Keratinocyte (primary cell): ENCODE data around the gene CSH1.

Experiments used
- CTCF ChIP-seq, 3 experiments: IDR thresholded peaks in 1 of 3; conservative IDR thresholded peaks in 1 of 3; optimal IDR thresholded peaks in 1 of 3; 2 replicates in 2 of 3; 3 replicates in 1 of 3; pipeline versions ENCODE3 to v1.5.1; 2011; ENCODE audit warnings: low read length in 3 of 3, mild to moderate bottlenecking in 3 of 3, moderate library complexity in 2 of 3, control low read depth in 1 of 3, inconsistent platforms in 1 of 3; ENCODE audit not compliant: insufficient read depth in 2 of 3; ENCODE audit errors: extremely low read depth in 1 of 3
- EZH2 ChIP-seq: IDR thresholded peaks from one replicate; pipeline ENCODE4 v1.6.1; 2012; ENCODE audit warnings: inconsistent platforms, mild to moderate bottlenecking, low read length, moderate library complexity

GRCh38 chr17:63916566-63917185 lies 20.3 kb upstream of the CSH1 start:
- TF ChIP-seq CTCF (optimal IDR thresholded peaks at IDR 0.05 in 1 of 3, IDR thresholded peaks at IDR 0.05 in 1 of 3, conservative IDR thresholded peaks at IDR 0.05 in 1 of 3; ENCODE audit: extremely low read depth in 1 of 3, insufficient read depth in 2 of 3, low read length in 3 of 3) = no peak
- no peak for TF ChIP-seq EZH2
